ENCODE measurements around the gene VEPH1.
"Not testable (repeated sequence)": the region's sequence is repeated elsewhere in the genome, so short reads cannot be mapped to it uniquely, and the experiment has no call there.

The VEPH1 gene

GRCh38 chr3:157348304-157349075 lies 154.7 kb downstream of the VEPH1 start:
- not testable (repeated sequence) for DNase-seq (ENCODE audit: low spot score)

GRCh38 chr3:157347577-157348303 lies 155.5 kb downstream of the VEPH1 start:
- no peak for DNase-seq (ENCODE audit: low spot score)

- DNase-seq (ENCODE audit: low spot score), result no peak
These were observed 166.8 kb downstream of the VEPH1 start for GRCh38 chr3:157336252-157337009.

GRCh38 chr3:157335233-157336076 lies 167.8 kb downstream of the VEPH1 start:
- peak; percentile 73 for DNase-seq (ENCODE audit: low spot score)

GRCh38 chr3:157333551-157333991 lies 169.6 kb downstream of the VEPH1 start:
- DNase-seq (ENCODE audit: low spot score), result no peak

GRCh38 chr3:157330206-157330605 lies 173.0 kb downstream of the VEPH1 start:
- DNase-seq (ENCODE audit: low spot score), result no peak

- no peak for DNase-seq (ENCODE audit: low spot score)
These were observed 173.7 kb downstream of the VEPH1 start for GRCh38 chr3:157329551-157329950.

GRCh38 chr3:157327837-157328236 lies 175.4 kb downstream of the VEPH1 start:
- no peak for DNase-seq (ENCODE audit: low spot score)

GRCh38 chr3:157327018-157327417 lies 176.2 kb downstream of the VEPH1 start:
- no peak for DNase-seq (ENCODE audit: low spot score)

GRCh38 chr3:157324869-157325268 lies 178.3 kb downstream of the VEPH1 start:
- DNase-seq (ENCODE audit: low spot score), result not testable (repeated sequence)

- no peak for DNase-seq (ENCODE audit: low spot score)
These were observed 179.9 kb downstream of the VEPH1 start for GRCh38 chr3:157323360-157323759.

GRCh38 chr3:157319672-157320071 lies 183.5 kb downstream of the VEPH1 start:
- no peak for DNase-seq (ENCODE audit: low spot score)

GRCh38 chr3:157318639-157319288 lies 184.5 kb downstream of the VEPH1 start:
- DNase-seq (ENCODE audit: low spot score), result no peak

GRCh38 chr3:157317895-157318294 lies 185.3 kb downstream of the VEPH1 start:
- no peak for DNase-seq (ENCODE audit: low spot score)

- no peak for DNase-seq (ENCODE audit: low spot score)
These were observed 190.0 kb downstream of the VEPH1 start for GRCh38 chr3:157313186-157313585.

- no peak for DNase-seq (ENCODE audit: low spot score)
These were observed 190.9 kb downstream of the VEPH1 start for GRCh38 chr3:157312376-157312745.

- DNase-seq (ENCODE audit: low spot score), result no peak
These were observed 191.4 kb downstream of the VEPH1 start for GRCh38 chr3:157311633-157312375.

- no peak for DNase-seq (ENCODE audit: low spot score)
These were observed 192.7 kb downstream of the VEPH1 start for GRCh38 chr3:157310329-157311052.

GRCh38 chr3:157306502-157306901 lies 196.7 kb downstream of the VEPH1 start:
- DNase-seq (ENCODE audit: low spot score), result no peak

GRCh38 chr3:157305392-157305791 lies 197.8 kb downstream of the VEPH1 start:
- no peak for DNase-seq (ENCODE audit: low spot score)
